ENCODE results near the gene TTC23. TPM values are rescaled to one million over a fixed set of nuclear protein-coding genes. Genes with fewer than 3 reads are reported as not detected.

The TTC23 gene
- total RNA-seq, 1 donor from 2014 or later: 45.3 TPM

DNA sequence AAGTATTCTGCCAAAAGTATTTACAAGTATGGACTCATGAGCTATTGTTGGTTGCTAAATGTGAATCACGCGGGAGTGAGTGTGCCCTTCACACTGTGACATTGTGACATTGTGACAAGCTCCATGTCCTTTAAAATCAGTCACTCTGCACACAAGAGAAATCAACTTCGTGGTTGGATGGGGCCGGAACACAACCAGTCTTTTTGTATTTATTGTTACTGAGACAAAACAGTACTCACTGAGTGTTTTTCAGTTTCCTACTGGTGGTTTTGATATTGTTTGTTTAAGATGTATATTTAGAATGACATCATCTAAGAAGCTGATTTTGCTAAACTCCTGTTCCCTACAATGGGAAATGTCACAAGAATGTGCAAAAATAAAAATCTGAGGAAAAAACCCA is 114.2 kb downstream of the TTC23 start:
- H3K4me2 ChIP-seq: no peak overlapping the region
- no peak overlapping the region for H3K4me3 Mint-ChIP-seq
- no peak overlapping the region for H3K4me3 ChIP-seq

DNA sequence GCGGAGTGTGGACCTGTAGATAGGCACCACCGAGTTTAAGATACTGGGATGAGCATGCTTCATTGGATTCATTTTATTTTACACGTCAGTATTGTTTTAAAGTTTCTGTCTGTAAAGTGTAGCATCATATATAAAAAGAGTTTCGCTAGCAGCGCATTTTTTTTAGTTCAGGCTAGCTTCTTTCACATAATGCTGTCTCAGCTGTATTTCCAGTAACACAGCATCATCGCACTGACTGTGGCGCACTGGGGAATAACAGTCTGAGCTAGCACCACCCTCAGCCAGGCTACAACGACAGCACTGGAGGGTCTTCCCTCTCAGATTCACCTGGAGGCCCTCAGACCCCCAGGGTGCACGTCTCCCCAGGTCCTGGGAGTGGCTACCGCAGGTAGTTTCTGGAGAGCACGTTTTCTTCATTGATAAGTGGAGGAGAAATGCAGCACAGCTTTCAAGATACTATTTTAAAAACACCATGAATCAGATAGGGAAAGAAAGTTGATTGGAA is 115.0 kb downstream of the TTC23 start:
- Histone ChIP-seq H3F3A (ENCODE audit: low read depth) (no peaks in the 10 kb centered on the region), H4K20me1 (ENCODE audit: low read depth) (no peaks in the 10 kb centered on the region), H3K9me3 (ENCODE audit: low read depth) (no peaks in the 10 kb centered on the region), H3K9ac (no peak overlapping the region), H3K4me1 (no peaks in the 10 kb centered on the region), H3K4me2 (no peak overlapping the region), H3K79me2 (ENCODE audit: low read depth) (no peaks in the 10 kb centered on the region), H3K36me3 (no peaks in the 10 kb centered on the region), H3K4me3 (no peak overlapping the region), H2AFZ (replicated peaks) (no peak overlapping the region), H3K27ac (no peak overlapping the region), H3K27me3 (no peaks in the 10 kb centered on the region)
- no peak for DNase-seq (ENCODE audit: low spot score)
- H3K27ac Mint-ChIP-seq: no peak overlapping the region
- no peaks in the 10 kb centered on the region for H3K9me3 Mint-ChIP-seq
- TF ChIP-seq EZH2 (IDR thresholded peaks at IDR 0.05) (no peak), EZH2phosphoT487 (IDR thresholded peaks at IDR 0.05) (no peak)
- TF ChIP-seq, protein P1, sequence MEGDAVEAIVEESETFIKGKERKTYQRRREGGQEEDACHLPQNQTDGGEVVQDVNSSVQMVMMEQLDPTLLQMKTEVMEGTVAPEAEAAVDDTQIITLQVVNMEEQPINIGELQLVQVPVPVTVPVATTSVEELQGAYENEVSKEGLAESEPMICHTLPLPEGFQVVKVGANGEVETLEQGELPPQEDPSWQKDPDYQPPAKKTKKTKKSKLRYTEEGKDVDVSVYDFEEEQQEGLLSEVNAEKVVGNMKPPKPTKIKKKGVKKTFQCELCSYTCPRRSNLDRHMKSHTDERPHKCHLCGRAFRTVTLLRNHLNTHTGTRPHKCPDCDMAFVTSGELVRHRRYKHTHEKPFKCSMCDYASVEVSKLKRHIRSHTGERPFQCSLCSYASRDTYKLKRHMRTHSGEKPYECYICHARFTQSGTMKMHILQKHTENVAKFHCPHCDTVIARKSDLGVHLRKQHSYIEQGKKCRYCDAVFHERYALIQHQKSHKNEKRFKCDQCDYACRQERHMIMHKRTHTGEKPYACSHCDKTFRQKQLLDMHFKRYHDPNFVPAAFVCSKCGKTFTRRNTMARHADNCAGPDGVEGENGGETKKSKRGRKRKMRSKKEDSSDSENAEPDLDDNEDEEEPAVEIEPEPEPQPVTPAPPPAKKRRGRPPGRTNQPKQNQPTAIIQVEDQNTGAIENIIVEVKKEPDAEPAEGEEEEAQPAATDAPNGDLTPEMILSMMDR (IDR thresholded peaks at IDR 0.05): no peak
- H3K4me3 Mint-ChIP-seq: no peak overlapping the region
- peaks cover 15% of the 10 kb centered on the region for H3K4me1 Mint-ChIP-seq
- peaks cover 25% of the 10 kb centered on the region for H3K36me3 Mint-ChIP-seq
- no peaks in the 10 kb centered on the region for H3K27me3 Mint-ChIP-seq (ENCODE audit: insufficient read depth, low read depth)

More for the DNA sequence above, 114.2 kb downstream of the TTC23 start:
- H3K79me2 ChIP-seq (ENCODE audit: low read depth): no peaks in the 10 kb centered on the region
- no peaks in the 10 kb centered on the region for H3K27me3 Mint-ChIP-seq (ENCODE audit: insufficient read depth, low read depth)
- H3K27ac ChIP-seq: no peak overlapping the region
- no peak for DNase-seq (ENCODE audit: low spot score)
- H3K36me3 ChIP-seq: no peaks in the 10 kb centered on the region
- H3K9me3 Mint-ChIP-seq: no peaks in the 10 kb centered on the region
- H3K36me3 Mint-ChIP-seq: peaks cover 20% of the 10 kb centered on the region
- no peaks in the 10 kb centered on the region for H4K20me1 ChIP-seq (ENCODE audit: low read depth)
- H3K4me1 ChIP-seq: no peaks in the 10 kb centered on the region
- H3K4me1 Mint-ChIP-seq: peaks cover 15% of the 10 kb centered on the region
- no peak overlapping the region for H3K27ac Mint-ChIP-seq
- no peak for TF ChIP-seq EZH2 (IDR thresholded peaks at IDR 0.05)
- TF ChIP-seq EZH2phosphoT487 (IDR thresholded peaks at IDR 0.05): no peak
- TF ChIP-seq, protein P1 (IDR thresholded peaks at IDR 0.05): no peak
- no peaks in the 10 kb centered on the region for H3K9me3 ChIP-seq (ENCODE audit: low read depth)
- no peak overlapping the region for H3K9ac ChIP-seq
- H2AFZ ChIP-seq (replicated peaks): no peak overlapping the region
- H3F3A ChIP-seq (ENCODE audit: low read depth): no peaks in the 10 kb centered on the region
- no peaks in the 10 kb centered on the region for H3K27me3 ChIP-seq

DNA sequence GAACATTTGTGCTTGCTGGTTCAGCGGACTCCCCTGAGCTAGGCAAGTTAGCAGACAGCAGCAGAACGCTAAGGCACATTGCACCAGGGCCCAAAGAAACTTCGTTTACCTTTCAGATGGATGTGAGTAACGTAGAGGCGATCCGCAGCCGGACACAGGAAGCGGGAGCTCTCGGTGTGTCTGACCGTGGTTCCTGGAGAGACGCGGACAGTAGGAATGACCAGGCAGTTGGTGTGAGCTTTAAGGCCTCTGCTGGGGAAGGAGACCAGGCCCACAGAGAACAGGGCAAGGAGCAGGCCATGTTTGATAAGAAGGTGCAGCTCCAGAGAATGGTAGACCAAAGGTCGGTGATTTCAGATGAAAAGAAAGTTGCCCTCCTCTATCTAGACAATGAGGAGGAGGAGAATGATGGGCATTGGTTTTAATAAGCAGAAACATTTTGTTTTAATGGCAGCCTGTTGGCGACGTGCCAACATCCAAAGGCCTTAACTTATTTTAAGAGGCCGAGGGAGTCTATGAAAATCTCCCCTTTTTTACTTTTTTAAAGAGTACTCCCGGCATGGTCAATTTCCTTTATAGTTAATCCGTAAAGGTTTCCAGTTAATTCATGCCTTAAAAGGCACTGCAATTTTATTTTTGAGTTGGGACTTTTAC is 116.6 kb downstream of the TTC23 start:
- no peaks in the 10 kb centered on the region for H3K27me3 Mint-ChIP-seq (ENCODE audit: insufficient read depth, low read depth)
- no peak for DNase-seq (ENCODE audit: low spot score)
- TF ChIP-seq, protein P1 (IDR thresholded peaks at IDR 0.05): no peak
- TF ChIP-seq EZH2phosphoT487 (IDR thresholded peaks at IDR 0.05) (no peak), EZH2 (IDR thresholded peaks at IDR 0.05) (no peak)
- no peak overlapping the region for H3K4me3 Mint-ChIP-seq
- no peak overlapping the region for H3K4me2 ChIP-seq
- no peaks in the 10 kb centered on the region for H3K9me3 ChIP-seq (ENCODE audit: low read depth)
- H3K36me3 Mint-ChIP-seq: peaks cover 31% of the 10 kb centered on the region
- H3K36me3 ChIP-seq: no peaks in the 10 kb centered on the region
- H3K27ac ChIP-seq: no peak overlapping the region
- peaks cover 10% of the 10 kb centered on the region for H3K4me1 Mint-ChIP-seq
- no peak overlapping the region for H3K27ac Mint-ChIP-seq
- no peaks in the 10 kb centered on the region for H3K79me2 ChIP-seq (ENCODE audit: low read depth)
- no peaks in the 10 kb centered on the region for H3K4me1 ChIP-seq
- H3K9ac ChIP-seq: no peak overlapping the region
- no peaks in the 10 kb centered on the region for H3K27me3 ChIP-seq
- no peaks in the 10 kb centered on the region for H3K9me3 Mint-ChIP-seq
- no peaks in the 10 kb centered on the region for H3F3A ChIP-seq (ENCODE audit: low read depth)
- no peak overlapping the region for H2AFZ ChIP-seq (replicated peaks)
- no peak overlapping the region for H3K4me3 ChIP-seq
- no peaks in the 10 kb centered on the region for H4K20me1 ChIP-seq (ENCODE audit: low read depth)

Measured in neural progenitor cell (in vitro differentiated cells).